Kidney (tissue), 14 donors: ENCODE data around the gene C3orf22. TPM values are rescaled to one million over a fixed set of nuclear protein-coding genes. Genes with fewer than 3 reads are reported as not detected.

ENCODE experiments used
- DNase-seq, 5 donors: peaks; one replicate each; pipeline ENCODE4 v3.0.0-alpha.2; 2013 to 2020
- FAIRE-seq: peaks from 2 replicates; lab custom pipeline; 2012; peaks lifted over from hg19 to GRCh38; lab: Jason Lieb, UNC
- H3K27ac ChIP-seq, 2 donors: one replicate each; pipeline ENCODE4 v1.7.0; 2013; ENCODE audit warnings: low read depth in 2 of 2, low read length in 2 of 2, inconsistent platforms in 1 of 2
- H3K27me3 ChIP-seq: one replicate; pipeline ENCODE4 v1.7.1; 2013; ENCODE audit warnings: low read length, inconsistent platforms; ENCODE audit not compliant: control insufficient read depth, insufficient read depth
- H3K36me3 ChIP-seq, 3 donors: one replicate each; pipeline versions ENCODE4 v1.7.0 to v1.7.1; 2013; ENCODE audit warnings: low read length in 3 of 3, control low read depth in 1 of 3, inconsistent platforms in 1 of 3; ENCODE audit not compliant: insufficient read depth in 3 of 3, control insufficient read depth in 2 of 3
- H3K4me1 ChIP-seq, 3 donors: one replicate each; pipeline versions ENCODE4 v1.7.0 to v1.7.1; 2013; ENCODE audit warnings: low read length in 3 of 3, inconsistent platforms in 1 of 3, low read depth in 1 of 3; ENCODE audit not compliant: control insufficient read depth in 2 of 3, insufficient read depth in 2 of 3
- H3K4me3 ChIP-seq, 3 donors: one replicate each; pipeline versions ENCODE4 v1.7.0 to v1.8.1; 2013; ENCODE audit warnings: low read length in 3 of 3, control low read depth in 1 of 3, inconsistent platforms in 1 of 3
- H3K9ac ChIP-seq, 3 donors: one replicate each; pipeline versions ENCODE4 v1.7.0 to v1.7.1; 2013; ENCODE audit warnings: low read length in 3 of 3, control low read depth in 1 of 3, inconsistent platforms in 1 of 3
- H3K9me3 ChIP-seq, 3 donors: one replicate each; pipeline versions ENCODE4 v1.7.0 to v1.7.1; 2013; ENCODE audit warnings: low read length in 3 of 3, control low read depth in 1 of 3, inconsistent platforms in 1 of 3; ENCODE audit not compliant: control insufficient read depth in 2 of 3, insufficient read depth in 1 of 3
- CTCF ChIP-seq: IDR thresholded peaks from 3 replicates; pipeline ENCODE4 v1.5.1; 2012; ENCODE audit warnings: mild to moderate bottlenecking, moderate library complexity, borderline replicate concordance; ENCODE audit not compliant: insufficient read depth; ENCODE audit errors: extremely low read depth
- intact Hi-C: fragments of 100-400 bp; cut with DNase I; formaldehyde crosslinking; loops from one replicate; pipeline ENCODE4 v1.11.1; 2022
- polyA plus RNA-seq: library from polyadenylated mRNA; stranded (reverse); fragments of 350-450 nt; fragmentation: Illumina TruSeq; extraction: RNeasy Lipid Tissue Mini Kit (QIAGEN cat#74804); gene quantifications from one replicate; pipeline ENCODE4 v1.2.3, GENCODE V29; 2014; ENCODE audit warnings: low read depth, low replicate concordance; ENCODE audit not compliant: insufficient read depth
- total RNA-seq: library from RNA; stranded (reverse); fragmentation: NEBNext Ultra II Directional; extraction: Animal tissue kit (Norgen Biotek cat#: 25700); gene quantifications from one replicate; pipeline ENCODE4 v1.2.1, GENCODE V29; 2021
- donor health status: control.
- donor health status: control.
- donor health status: control.
- donor health status: control.
- donor health status: control.
- donor health status: DM: yes; HTN: yes; CAD: no.
- donor health status: Normal renal cell carcinoma (clear cell type).

C3orf22 gene
- total and polyA plus RNA-seq, 2 donors from 2014 or later, result not detected

GRCh38 chr3:126533506-126533905 lies 25.2 kb downstream of the C3orf22 start:
- no peaks in the 10 kb centered on the region for H3K9me3 ChIP-seq
- H3K9ac ChIP-seq, result no peak overlapping the region
- TF ChIP-seq CTCF, result no peak
- intact Hi-C loops, result no loop called here
- peaks cover 0 to 6% (median under 1%) of the 10 kb centered on the region in 3 donors for H3K4me1 ChIP-seq
- H3K36me3 ChIP-seq, result no peaks in the 10 kb centered on the region
- no peak overlapping the region for H3K27ac ChIP-seq
- no peak overlapping the region for H3K4me3 ChIP-seq
- DNase-seq, result no peak
- no peak for FAIRE-seq
- no peaks in the 10 kb centered on the region for H3K27me3 ChIP-seq

GRCh38 chr3:126531051-126531330 lies 27.7 kb downstream of the C3orf22 start:
- H3K9ac ChIP-seq, result no peak overlapping the region
- intact Hi-C loops, result no loop called here
- TF ChIP-seq CTCF, result no peak
- H3K4me1 ChIP-seq, result peaks cover 0 to 6% (median 4%) of the 10 kb centered on the region in 3 donors
- no peaks in the 10 kb centered on the region for H3K36me3 ChIP-seq
- H3K27me3 ChIP-seq, result no peaks in the 10 kb centered on the region
- no peak overlapping the region for H3K4me3 ChIP-seq
- H3K9me3 ChIP-seq, result no peaks in the 10 kb centered on the region
- H3K27ac ChIP-seq, result no peak overlapping the region
- DNase-seq (no peak), FAIRE-seq (no peak)

- intact Hi-C loops, result no loop called here
- H3K36me3 ChIP-seq, result no peaks in the 10 kb centered on the region
- peak in 1 of 5 donors; percentile 77 for DNase-seq
- no peak overlapping the region for H3K27ac ChIP-seq
- H3K4me1 ChIP-seq, result peaks cover 0 to 6% (median 4%) of the 10 kb centered on the region in 3 donors
- no peak overlapping the region for H3K9ac ChIP-seq
- no peaks in the 10 kb centered on the region for H3K27me3 ChIP-seq
- no peaks in the 10 kb centered on the region for H3K9me3 ChIP-seq
- TF ChIP-seq CTCF, result no peak
- FAIRE-seq, result no peak
- no peak overlapping the region for H3K4me3 ChIP-seq
Observed at GRCh38 chr3:126530171-126531050, 28.3 kb downstream of the C3orf22 start.
